Measurements from ENCODE around the gene CDCA4. TPM values are rescaled to one million over a fixed set of nuclear protein-coding genes. Genes with fewer than 3 reads are reported as not detected.

CDCA4 gene
- total RNA-seq, 4 donors from 2014 or later = 27.7 to 38.6 (median 35.8) TPM

DNA sequence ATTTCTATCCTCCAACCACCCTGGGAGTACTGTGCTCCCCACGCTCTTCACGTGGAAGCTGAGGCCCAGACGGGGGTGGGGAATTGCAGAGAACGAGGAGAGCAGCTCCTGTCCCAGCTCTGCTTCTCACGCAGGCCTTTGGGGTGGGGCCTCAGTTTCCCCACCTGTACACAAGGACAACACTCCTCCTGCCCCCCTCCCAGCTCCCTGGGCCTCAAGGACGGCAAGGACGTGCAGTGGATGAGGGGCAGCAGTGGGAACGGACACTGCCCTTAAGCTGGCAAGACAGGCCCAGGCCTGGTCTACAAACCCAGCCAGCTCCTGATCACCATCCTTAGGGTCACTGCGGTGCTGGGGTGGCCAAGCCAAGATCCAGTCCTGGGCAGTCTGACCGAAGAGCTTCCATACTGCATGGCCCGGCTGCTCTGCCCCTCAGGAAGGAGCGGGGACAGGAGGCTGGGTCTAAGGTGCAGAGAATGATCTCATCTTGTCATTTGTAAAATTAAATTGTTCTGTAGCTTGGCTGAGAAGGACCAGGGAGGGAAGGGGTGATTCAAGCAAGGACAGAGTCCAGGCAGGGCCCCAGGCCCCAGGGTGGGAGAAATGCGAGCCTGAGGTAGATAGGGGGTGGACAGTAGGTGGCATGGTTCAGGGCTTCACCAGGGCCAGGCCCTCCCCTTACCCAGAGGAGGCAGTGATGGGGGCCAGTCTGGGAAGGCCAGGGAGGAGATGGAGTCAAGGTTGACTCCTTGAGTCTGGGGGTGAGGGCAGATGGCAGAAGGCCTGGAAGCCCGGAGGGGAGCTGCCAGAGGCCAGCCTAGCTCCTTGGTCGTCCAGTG lies 36.6 kb downstream of the CDCA4 start:
- TF ChIP-seq EP300 (IDR thresholded peaks at IDR 0.05) (no peak), POLR2A (IDR thresholded peaks at IDR 0.05) (no peak), POLR2AphosphoS5 (IDR thresholded peaks at IDR 0.05) (no peak)
- TF ChIP-seq, protein P1, sequence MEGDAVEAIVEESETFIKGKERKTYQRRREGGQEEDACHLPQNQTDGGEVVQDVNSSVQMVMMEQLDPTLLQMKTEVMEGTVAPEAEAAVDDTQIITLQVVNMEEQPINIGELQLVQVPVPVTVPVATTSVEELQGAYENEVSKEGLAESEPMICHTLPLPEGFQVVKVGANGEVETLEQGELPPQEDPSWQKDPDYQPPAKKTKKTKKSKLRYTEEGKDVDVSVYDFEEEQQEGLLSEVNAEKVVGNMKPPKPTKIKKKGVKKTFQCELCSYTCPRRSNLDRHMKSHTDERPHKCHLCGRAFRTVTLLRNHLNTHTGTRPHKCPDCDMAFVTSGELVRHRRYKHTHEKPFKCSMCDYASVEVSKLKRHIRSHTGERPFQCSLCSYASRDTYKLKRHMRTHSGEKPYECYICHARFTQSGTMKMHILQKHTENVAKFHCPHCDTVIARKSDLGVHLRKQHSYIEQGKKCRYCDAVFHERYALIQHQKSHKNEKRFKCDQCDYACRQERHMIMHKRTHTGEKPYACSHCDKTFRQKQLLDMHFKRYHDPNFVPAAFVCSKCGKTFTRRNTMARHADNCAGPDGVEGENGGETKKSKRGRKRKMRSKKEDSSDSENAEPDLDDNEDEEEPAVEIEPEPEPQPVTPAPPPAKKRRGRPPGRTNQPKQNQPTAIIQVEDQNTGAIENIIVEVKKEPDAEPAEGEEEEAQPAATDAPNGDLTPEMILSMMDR (IDR thresholded peaks at IDR 0.05) = no peak
- Histone ChIP-seq H3K27me3 (no peaks in the 10 kb centered on the region), H3K4me3 (no peak overlapping the region), H3K36me3 (no peaks in the 10 kb centered on the region), H3K9me3 (no peaks in the 10 kb centered on the region), H3K4me1 (peaks cover 16% of the 10 kb centered on the region), H3K27ac (no peak overlapping the region)
- DNase-seq (ENCODE audit: low spot score in 2 of 2) = peak; percentile 59 to 77
- WGBS = 95% methylated on average over 10 of the region's 15 CpGs

DNA sequence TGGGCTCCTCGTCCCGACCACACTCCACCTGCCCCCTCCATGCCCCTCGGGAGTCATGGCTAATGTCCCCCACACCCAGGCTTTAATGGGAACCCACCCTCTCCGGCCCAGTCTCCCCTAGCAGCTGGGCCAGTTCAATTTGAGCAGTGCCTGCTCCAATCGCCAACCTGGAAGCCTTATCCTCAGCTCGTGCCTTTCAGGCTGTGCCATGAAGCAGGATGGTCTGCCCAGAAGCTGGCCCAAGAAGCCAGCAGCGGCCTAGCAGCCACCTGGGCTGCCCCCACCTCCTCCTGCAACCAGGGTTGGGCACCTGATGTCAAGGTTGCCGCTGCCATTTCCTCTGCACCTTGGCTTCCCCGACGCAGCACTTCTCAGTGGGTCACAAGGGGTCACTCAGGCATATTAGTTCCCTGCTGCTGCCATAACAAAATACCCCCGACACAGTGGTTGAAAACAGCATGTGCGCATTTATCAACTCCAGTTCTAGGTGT lies 37.6 kb downstream of the CDCA4 start:
- Histone ChIP-seq H3K36me3 (no peaks in the 10 kb centered on the region), H3K9me3 (no peaks in the 10 kb centered on the region), H3K27me3 (no peaks in the 10 kb centered on the region), H3K4me3 (no peak overlapping the region), H3K27ac (no peak overlapping the region), H3K4me1 (peaks cover 22% of the 10 kb centered on the region)
- 81% methylated on average over 5 of the region's 12 CpGs for WGBS
- TF ChIP-seq EP300 (IDR thresholded peaks at IDR 0.05) = no peak
- no peak for TF ChIP-seq POLR2A (IDR thresholded peaks at IDR 0.05)
- TF ChIP-seq, protein P1 (IDR thresholded peaks at IDR 0.05) = no peak
- no peak for TF ChIP-seq POLR2AphosphoS5 (IDR thresholded peaks at IDR 0.05)
- DNase-seq (ENCODE audit: low spot score in 2 of 2) = peak; percentile 59 to 67

GRCh38 chr14:104982548-104983230 lies 38.2 kb downstream of the CDCA4 start:
- H3K36me3 ChIP-seq = no peaks in the 10 kb centered on the region
- H3K4me1 ChIP-seq = peaks cover 26% of the 10 kb centered on the region
- H3K4me3 ChIP-seq = no peak overlapping the region
- no peaks in the 10 kb centered on the region for H3K27me3 ChIP-seq
- 82% methylated on average over 8 of the region's 10 CpGs for WGBS
- H3K27ac ChIP-seq = no peak overlapping the region
- TF ChIP-seq, protein P1 (IDR thresholded peaks at IDR 0.05) = no peak
- TF ChIP-seq EP300 (IDR thresholded peaks at IDR 0.05) (no peak), POLR2A (IDR thresholded peaks at IDR 0.05) (no peak), POLR2AphosphoS5 (IDR thresholded peaks at IDR 0.05) (no peak)
- peak; percentile 62 to 67 for DNase-seq (ENCODE audit: low spot score in 2 of 2)
- H3K9me3 ChIP-seq = no peaks in the 10 kb centered on the region

GRCh38 chr14:104981699-104982541 lies 39.0 kb downstream of the CDCA4 start:
- Histone ChIP-seq H3K27me3 (no peaks in the 10 kb centered on the region), H3K4me1 (peaks cover 30% of the 10 kb centered on the region), H3K4me3 (no peak overlapping the region), H3K27ac (no peak overlapping the region), H3K9me3 (no peaks in the 10 kb centered on the region), H3K36me3 (no peaks in the 10 kb centered on the region)
- DNase-seq (ENCODE audit: low spot score in 2 of 2) = peak; percentile 53 to 72
- TF ChIP-seq, protein P1 (IDR thresholded peaks at IDR 0.05) = no peak
- 86% methylated on average over 1 of the region's 17 CpGs for WGBS
